Measurements from ENCODE around the gene SAPCD2. TPM values are rescaled to one million over a fixed set of nuclear protein-coding genes. Genes with fewer than 3 reads are reported as not detected.

SAPCD2 gene
- total RNA-seq, 4 donors from 2014 or later, result 0.15 to 5.9 (median 1.0) TPM; not detected in 1

DNA sequence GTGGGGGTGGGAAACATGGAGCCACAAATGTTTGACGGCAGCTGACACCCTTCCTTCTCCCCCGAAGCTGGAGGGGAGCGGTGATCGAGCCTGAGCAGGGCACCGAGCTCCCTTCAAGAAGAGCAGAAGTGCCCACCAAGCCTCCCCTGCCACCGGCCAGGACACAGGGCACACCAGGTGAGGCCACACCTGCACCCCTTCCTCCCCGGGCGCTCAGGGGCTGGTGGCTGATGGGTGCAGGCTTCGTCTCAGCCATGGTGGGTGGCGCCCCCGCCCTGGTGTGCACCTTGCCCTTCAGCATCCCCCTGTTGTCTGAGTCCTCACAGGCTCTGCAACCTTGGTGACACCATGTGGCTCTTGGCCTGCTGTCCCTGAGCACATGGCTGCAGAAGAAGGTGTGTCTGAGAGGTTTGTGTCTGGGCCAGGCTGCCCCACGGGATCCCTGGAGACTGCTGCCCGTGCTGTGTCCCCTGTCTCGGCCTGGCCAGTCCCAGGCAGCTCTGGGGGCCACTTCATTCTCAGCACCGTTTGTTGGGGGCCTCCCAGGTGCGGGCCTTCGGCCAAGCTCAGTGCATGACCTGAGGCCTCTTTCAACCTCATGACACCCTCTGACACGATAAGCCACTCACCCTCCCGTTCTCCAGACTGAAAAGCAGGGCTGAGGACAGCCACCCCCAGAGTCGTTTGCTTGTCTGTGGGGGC is 27.6 kb upstream of the SAPCD2 start:
- no peaks in the 10 kb centered on the region for H3K4me1 ChIP-seq
- H3K27me3 ChIP-seq, result no peaks in the 10 kb centered on the region
- H3K4me3 ChIP-seq, result no peak overlapping the region
- no peak for DNase-seq
- no peaks in the 10 kb centered on the region for H3K36me3 ChIP-seq
- H3K27ac ChIP-seq, result no peak overlapping the region
- TF ChIP-seq, protein P1, sequence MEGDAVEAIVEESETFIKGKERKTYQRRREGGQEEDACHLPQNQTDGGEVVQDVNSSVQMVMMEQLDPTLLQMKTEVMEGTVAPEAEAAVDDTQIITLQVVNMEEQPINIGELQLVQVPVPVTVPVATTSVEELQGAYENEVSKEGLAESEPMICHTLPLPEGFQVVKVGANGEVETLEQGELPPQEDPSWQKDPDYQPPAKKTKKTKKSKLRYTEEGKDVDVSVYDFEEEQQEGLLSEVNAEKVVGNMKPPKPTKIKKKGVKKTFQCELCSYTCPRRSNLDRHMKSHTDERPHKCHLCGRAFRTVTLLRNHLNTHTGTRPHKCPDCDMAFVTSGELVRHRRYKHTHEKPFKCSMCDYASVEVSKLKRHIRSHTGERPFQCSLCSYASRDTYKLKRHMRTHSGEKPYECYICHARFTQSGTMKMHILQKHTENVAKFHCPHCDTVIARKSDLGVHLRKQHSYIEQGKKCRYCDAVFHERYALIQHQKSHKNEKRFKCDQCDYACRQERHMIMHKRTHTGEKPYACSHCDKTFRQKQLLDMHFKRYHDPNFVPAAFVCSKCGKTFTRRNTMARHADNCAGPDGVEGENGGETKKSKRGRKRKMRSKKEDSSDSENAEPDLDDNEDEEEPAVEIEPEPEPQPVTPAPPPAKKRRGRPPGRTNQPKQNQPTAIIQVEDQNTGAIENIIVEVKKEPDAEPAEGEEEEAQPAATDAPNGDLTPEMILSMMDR (IDR thresholded peaks at IDR 0.05), result no peak
- no peak for TF ChIP-seq POLR2A (IDR thresholded peaks at IDR 0.05)
- H3K9me3 ChIP-seq, result no peaks in the 10 kb centered on the region
- intact Hi-C loops (cut with DNase I; ENCODE audit: low total_unique reads), result no loop called here

DNA sequence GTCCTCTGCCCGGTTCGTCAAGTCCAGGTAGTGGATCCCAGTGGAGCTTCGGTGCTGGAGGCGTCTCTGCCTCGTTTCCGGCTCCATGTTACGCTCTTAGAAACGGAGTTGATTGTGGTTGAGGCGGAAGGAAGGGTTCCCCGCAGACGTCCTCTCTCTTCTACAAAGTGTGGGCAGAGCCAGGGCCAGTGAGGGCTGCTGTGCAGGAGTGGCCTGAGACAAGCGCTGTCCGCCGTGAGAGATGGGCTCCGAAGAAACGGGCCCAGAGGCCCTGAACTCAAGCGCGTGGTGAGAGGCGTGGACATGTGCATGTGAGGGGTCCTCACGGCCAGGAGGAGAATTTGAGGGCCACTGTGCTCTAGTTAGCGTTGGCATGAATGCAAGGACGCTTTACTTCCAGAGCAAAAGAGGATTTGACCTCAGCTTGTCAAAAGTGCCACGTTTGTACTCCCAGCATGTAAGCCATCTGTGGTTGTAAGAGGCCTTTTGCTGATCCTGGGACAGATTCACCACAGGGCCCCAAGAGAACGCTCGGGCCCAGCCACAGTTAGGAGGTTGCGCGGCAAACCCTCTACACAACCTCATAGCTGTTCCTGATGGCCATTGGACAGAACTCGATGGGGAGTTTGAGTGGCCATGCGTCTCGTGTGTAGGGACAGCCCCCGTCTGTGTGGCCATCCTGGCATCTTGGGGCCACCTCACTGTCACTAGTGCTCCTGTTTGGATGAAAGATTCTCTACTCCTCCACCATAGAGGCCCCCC is 26.6 kb upstream of the SAPCD2 start:
- Histone ChIP-seq H3K27me3 (no peaks in the 10 kb centered on the region), H3K36me3 (no peaks in the 10 kb centered on the region), H3K27ac (no peak overlapping the region), H3K4me3 (no peak overlapping the region), H3K4me1 (no peaks in the 10 kb centered on the region), H3K9me3 (no peaks in the 10 kb centered on the region)
- intact Hi-C loops (cut with DNase I; ENCODE audit: low total_unique reads), result no loop called here
- DNase-seq, result no peak
- no peak for TF ChIP-seq POLR2A (IDR thresholded peaks at IDR 0.05)
- TF ChIP-seq, protein P1 (IDR thresholded peaks at IDR 0.05), result no peak

DNA sequence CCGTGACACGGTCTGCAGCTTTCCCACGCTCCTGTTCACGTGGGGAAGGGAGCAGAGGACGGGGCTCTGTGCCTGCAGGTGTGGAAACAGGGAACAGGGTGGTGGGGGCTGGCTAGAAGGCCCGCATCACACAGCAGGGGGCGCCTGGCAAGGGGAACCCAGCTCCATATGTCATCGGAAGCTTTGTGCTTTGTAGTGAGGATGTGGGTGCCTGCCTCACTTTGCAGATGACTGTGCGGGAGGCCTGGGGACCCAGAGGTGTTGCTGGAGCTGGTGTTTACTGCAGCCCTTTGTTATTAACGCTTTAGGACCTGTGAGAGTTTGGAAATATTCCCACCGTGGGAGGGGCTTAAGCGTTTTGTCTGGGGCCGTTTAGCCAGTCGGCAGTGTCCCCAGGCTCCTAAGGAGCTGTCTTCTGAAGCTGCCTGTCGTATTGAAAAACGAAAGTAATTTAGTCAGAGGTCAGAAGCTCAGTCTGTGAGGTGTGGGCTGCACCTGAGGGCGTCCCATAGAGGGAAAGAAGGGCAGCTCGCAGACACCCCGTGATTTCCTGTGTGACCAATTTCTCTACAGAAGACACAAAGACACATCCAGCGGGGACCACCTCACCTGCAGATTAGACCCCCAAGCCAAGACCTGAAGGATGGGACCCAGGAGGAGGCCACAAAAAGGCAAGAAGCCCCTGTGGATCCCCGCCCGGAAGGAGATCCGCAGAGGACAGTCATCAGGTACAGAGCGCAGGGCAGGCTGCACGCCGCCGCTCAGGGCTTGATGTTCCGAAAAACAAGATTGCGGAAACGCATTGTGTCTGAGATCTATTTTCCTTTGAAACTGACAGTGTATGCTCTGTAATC is 25.5 kb upstream of the SAPCD2 start:
- intact Hi-C loops (cut with DNase I; ENCODE audit: low total_unique reads), result no loop called here
- H3K9me3 ChIP-seq, result no peaks in the 10 kb centered on the region

DNA sequence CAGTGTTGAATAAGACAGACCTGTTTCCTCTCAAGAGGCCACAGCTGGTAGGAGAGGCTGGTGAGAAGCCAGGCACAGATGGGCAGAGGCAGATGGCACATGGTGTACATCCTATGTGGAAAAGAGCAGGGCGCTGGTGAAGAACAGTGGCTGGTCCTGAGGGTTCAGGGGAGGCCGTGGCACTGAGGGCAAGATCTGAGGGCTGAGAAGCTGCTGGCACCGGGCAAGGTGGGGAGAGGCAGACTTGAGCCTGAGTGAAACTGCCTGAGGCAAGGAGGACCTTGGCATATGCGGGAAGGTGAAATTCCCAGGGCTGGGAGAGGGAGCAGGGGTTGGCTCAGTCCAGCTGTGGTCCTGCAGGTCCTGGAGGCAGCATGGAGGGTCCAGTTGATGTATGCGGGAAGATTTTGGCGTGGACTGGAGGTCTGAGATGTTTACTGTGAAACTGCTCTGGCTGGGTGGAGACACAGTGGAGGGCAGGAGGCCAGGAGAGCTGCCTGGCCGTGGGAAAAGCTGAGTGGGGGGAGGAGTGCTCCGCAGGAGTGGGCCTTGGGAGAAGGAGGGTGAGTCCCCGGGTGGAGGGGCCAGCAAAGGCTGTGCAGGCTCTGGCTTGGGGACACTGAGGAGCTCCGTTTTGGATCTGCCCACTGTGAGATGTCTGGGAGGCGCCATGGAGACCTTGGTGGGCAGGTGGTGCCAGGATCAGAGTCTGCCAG is 19.0 kb upstream of the SAPCD2 start:
- peaks cover 0 to 5% of the 10 kb centered on the region in 2 donors for H3K4me1 ChIP-seq
- H3K36me3 ChIP-seq, result no peaks in the 10 kb centered on the region

More for the DNA sequence above, 25.5 kb upstream of the SAPCD2 start:
- no peaks in the 10 kb centered on the region for H3K36me3 ChIP-seq
- TF ChIP-seq, protein P1 (IDR thresholded peaks at IDR 0.05), result no peak
- TF ChIP-seq POLR2A (IDR thresholded peaks at IDR 0.05), result no peak
- no peak for DNase-seq
- H3K4me3 ChIP-seq, result no peak overlapping the region
- no peak overlapping the region for H3K27ac ChIP-seq
- no peaks in the 10 kb centered on the region for H3K27me3 ChIP-seq
- no peaks in the 10 kb centered on the region for H3K4me1 ChIP-seq

More for the DNA sequence above, 19.0 kb upstream of the SAPCD2 start:
- Histone ChIP-seq H3K9me3 (no peaks in the 10 kb centered on the region), H3K27me3 (no peaks in the 10 kb centered on the region), H3K27ac (no peak overlapping the region), H3K4me3 (no peak overlapping the region)
- intact Hi-C loops (cut with DNase I; ENCODE audit: low total_unique reads), result no loop called here
- no peak for DNase-seq
- TF ChIP-seq POLR2A (IDR thresholded peaks at IDR 0.05), result no peak
- TF ChIP-seq, protein P1 (IDR thresholded peaks at IDR 0.05), result no peak

Measured in uterus (tissue), 4 donors.